Body of pancreas (tissue), 4 donors: Measurements from ENCODE around the gene SON.

Experiments used
- POLR2A ChIP-seq, 3 donors: fragments of 450-650 bp; IDR thresholded peaks; one replicate each; pipeline ENCODE4 v1.6.1; 2016; ENCODE audit warnings: antibody characterized with exemption in 3 of 3, mild to moderate bottlenecking in 2 of 3
- TF ChIP-seq, protein P1 (sequence below), 7 experiments: fragments of 450-650 bp in 4 of 7; fragments of 200-600 bp in 3 of 7; sonication (generic) in 3 of 7; IDR thresholded peaks; one replicate each; pipeline ENCODE4 v1.5.1; 2016 to 2019; ENCODE audit warnings: antibody characterized with exemption in 7 of 7

GRCh38 chr21:33572350-33572749, 29.5 kb downstream of the SON start:
- TF ChIP-seq, protein P1, sequence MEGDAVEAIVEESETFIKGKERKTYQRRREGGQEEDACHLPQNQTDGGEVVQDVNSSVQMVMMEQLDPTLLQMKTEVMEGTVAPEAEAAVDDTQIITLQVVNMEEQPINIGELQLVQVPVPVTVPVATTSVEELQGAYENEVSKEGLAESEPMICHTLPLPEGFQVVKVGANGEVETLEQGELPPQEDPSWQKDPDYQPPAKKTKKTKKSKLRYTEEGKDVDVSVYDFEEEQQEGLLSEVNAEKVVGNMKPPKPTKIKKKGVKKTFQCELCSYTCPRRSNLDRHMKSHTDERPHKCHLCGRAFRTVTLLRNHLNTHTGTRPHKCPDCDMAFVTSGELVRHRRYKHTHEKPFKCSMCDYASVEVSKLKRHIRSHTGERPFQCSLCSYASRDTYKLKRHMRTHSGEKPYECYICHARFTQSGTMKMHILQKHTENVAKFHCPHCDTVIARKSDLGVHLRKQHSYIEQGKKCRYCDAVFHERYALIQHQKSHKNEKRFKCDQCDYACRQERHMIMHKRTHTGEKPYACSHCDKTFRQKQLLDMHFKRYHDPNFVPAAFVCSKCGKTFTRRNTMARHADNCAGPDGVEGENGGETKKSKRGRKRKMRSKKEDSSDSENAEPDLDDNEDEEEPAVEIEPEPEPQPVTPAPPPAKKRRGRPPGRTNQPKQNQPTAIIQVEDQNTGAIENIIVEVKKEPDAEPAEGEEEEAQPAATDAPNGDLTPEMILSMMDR (IDR thresholded peaks at IDR 0.05), result no peak
- no peak for TF ChIP-seq POLR2A (IDR thresholded peaks at IDR 0.05)
